Measurements from ENCODE around the gene GDI2.

DNA sequence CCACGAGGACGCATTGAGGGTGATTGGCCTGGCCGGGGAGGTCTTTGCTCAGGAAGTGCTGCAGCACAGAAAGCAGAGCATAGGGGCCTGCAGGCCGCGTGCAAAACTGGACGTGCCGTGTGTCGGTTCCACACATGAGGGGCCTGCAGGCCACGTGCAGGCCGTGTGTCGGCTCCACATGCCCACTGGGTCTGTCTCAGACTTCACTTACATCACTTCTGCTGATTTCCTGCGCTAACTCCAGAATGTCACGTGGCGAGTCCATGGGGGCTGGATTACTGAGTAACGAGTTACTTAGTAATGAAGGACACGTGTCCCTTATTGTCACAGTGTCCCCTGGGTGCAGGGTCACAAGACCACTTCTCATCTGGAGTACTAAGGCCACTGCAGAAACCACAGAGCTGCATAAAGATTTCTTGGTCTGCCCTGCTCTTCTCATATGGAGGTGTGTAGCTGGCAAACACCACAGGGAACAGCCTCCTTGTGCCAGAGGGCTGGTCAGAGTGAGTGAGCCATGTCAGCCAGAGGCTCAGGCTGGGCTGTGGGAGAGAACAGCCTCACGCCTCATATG is 60.8 kb downstream of the GDI2 start:
- TF ChIP-seq, protein P1, sequence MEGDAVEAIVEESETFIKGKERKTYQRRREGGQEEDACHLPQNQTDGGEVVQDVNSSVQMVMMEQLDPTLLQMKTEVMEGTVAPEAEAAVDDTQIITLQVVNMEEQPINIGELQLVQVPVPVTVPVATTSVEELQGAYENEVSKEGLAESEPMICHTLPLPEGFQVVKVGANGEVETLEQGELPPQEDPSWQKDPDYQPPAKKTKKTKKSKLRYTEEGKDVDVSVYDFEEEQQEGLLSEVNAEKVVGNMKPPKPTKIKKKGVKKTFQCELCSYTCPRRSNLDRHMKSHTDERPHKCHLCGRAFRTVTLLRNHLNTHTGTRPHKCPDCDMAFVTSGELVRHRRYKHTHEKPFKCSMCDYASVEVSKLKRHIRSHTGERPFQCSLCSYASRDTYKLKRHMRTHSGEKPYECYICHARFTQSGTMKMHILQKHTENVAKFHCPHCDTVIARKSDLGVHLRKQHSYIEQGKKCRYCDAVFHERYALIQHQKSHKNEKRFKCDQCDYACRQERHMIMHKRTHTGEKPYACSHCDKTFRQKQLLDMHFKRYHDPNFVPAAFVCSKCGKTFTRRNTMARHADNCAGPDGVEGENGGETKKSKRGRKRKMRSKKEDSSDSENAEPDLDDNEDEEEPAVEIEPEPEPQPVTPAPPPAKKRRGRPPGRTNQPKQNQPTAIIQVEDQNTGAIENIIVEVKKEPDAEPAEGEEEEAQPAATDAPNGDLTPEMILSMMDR (IDR thresholded peaks at IDR 0.05; ENCODE audit: low read depth, low read length) = no peak
- TF ChIP-seq EZH2phosphoT487 (IDR thresholded peaks at IDR 0.05; ENCODE audit: low read depth) = no peak
